NT2/D1 (cell line): ENCODE data around the gene STEAP4.
"Not testable (repeated sequence)": the region's sequence is repeated elsewhere in the genome, so short reads cannot be mapped to it uniquely, and the experiment has no call there.

Experiments used
- DNase-seq: peaks from one replicate; pipeline ENCODE4 v3.0.0-alpha.2; 2011; ENCODE audit warnings: low read depth, low spot score
- H3K27me3 ChIP-seq: 2 replicates; pipeline ENCODE4 v1.6.0; 2011; ENCODE audit warnings: mild to moderate bottlenecking; ENCODE audit not compliant: insufficient read length, insufficient read depth
- H3K36me3 ChIP-seq: 2 replicates; pipeline ENCODE4 v1.6.1; 2011; ENCODE audit warnings: mild to moderate bottlenecking, low read length, mixed read lengths; ENCODE audit not compliant: insufficient read depth, insufficient read length
- H3K4me1 ChIP-seq: 2 replicates; pipeline ENCODE4 v1.5.1; 2011; ENCODE audit not compliant: insufficient read depth, insufficient read length
- H3K4me3 ChIP-seq: 2 replicates; pipeline ENCODE4 v1.5.1; 2011; ENCODE audit warnings: low read depth; ENCODE audit not compliant: insufficient read length
- H3K9ac ChIP-seq: 2 replicates; pipeline ENCODE4 v1.6.0; 2011; ENCODE audit warnings: low read depth; ENCODE audit not compliant: insufficient read length
- H3K9me3 ChIP-seq: 2 replicates; pipeline ENCODE4 v1.5.1; 2011; ENCODE audit warnings: mild to moderate bottlenecking, low read length; ENCODE audit not compliant: insufficient read depth
- SUZ12 ChIP-seq: IDR thresholded peaks from 2 replicates; pipeline ENCODE4 v1.6.1; 2011; ENCODE audit not compliant: insufficient read length, insufficient read depth; ENCODE audit errors: extremely low read depth
- YY1 ChIP-seq: IDR thresholded peaks from 2 replicates; pipeline ENCODE4 v1.6.1; 2011; ENCODE audit not compliant: insufficient read length, insufficient read depth
- ZNF274 ChIP-seq: IDR thresholded peaks from 2 replicates; pipeline ENCODE4 v1.6.1; 2011; ENCODE audit warnings: mild to moderate bottlenecking, low read depth, low read length

Gene STEAP4

DNA sequence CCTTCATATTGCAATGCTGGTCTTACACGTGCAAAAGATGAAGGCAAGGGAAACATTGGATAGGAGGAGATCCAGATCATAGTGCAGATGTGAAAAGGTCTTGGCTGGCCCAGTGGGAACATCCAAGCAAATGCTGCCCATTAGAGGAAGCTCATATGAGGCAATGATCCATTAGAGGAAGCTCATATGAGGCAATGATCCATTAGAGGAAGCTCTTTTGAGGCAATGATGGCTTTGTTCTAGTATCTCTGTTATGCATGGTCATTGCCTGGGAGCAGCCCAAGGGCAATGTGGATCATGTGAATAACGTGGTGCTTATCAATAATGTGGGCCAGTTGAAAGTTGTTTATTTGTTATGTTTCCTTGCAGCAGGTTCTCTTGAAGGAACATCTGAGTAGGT, 37.8 kb downstream of the STEAP4 start:
- no peak for DNase-seq

GRCh38 chr7:88268051-88268450, 38.6 kb downstream of the STEAP4 start:
- TF ChIP-seq SUZ12 (no peak), YY1 (no peak)
- no peaks in the 10 kb centered on the region for H3K4me1 ChIP-seq
- no peaks in the 10 kb centered on the region for H3K27me3 ChIP-seq
- DNase-seq, result no peak
- H3K4me3 ChIP-seq, result no peak overlapping the region
- no peaks in the 10 kb centered on the region for H3K36me3 ChIP-seq
- H3K9me3 ChIP-seq, result no peaks in the 10 kb centered on the region
- no peak overlapping the region for H3K9ac ChIP-seq

More for the DNA sequence above, 37.8 kb downstream of the STEAP4 start:
- Histone ChIP-seq H3K4me1 (no peaks in the 10 kb centered on the region), H3K9me3 (no peaks in the 10 kb centered on the region), H3K4me3 (no peak overlapping the region), H3K36me3 (no peaks in the 10 kb centered on the region), H3K27me3 (no peaks in the 10 kb centered on the region), H3K9ac (no peak overlapping the region)
- TF ChIP-seq ZNF274 (no peak), SUZ12 (no peak), YY1 (no peak)

GRCh38 chr7:88267421-88267820, 39.3 kb downstream of the STEAP4 start:
- no peaks in the 10 kb centered on the region for H3K36me3 ChIP-seq
- H3K27me3 ChIP-seq, result no peaks in the 10 kb centered on the region
- H3K4me1 ChIP-seq, result no peaks in the 10 kb centered on the region
- no peak overlapping the region for H3K9ac ChIP-seq
- H3K9me3 ChIP-seq, result no peaks in the 10 kb centered on the region
- DNase-seq, result no peak
- H3K4me3 ChIP-seq, result no peak overlapping the region
- no peak for TF ChIP-seq SUZ12
- no peak for TF ChIP-seq YY1
- TF ChIP-seq ZNF274, result no peak

- not testable (repeated sequence) for H3K9ac ChIP-seq, H3K36me3 ChIP-seq, H3K4me3 ChIP-seq, H3K4me1 ChIP-seq, H3K9me3 ChIP-seq, H3K27me3 ChIP-seq, DNase-seq
Measured at GRCh38 chr7:88264987-88265386, 41.7 kb downstream of the STEAP4 start.

- Histone ChIP-seq H3K4me3 (no peak overlapping the region), H3K27me3 (no peaks in the 10 kb centered on the region), H3K4me1 (no peaks in the 10 kb centered on the region), H3K9me3 (no peaks in the 10 kb centered on the region), H3K9ac (no peak overlapping the region), H3K36me3 (no peaks in the 10 kb centered on the region)
- TF ChIP-seq ZNF274 (no peak), YY1 (no peak), SUZ12 (no peak)
- no peak for DNase-seq
Measured at GRCh38 chr7:88262562-88262961, 44.1 kb downstream of the STEAP4 start.

DNA sequence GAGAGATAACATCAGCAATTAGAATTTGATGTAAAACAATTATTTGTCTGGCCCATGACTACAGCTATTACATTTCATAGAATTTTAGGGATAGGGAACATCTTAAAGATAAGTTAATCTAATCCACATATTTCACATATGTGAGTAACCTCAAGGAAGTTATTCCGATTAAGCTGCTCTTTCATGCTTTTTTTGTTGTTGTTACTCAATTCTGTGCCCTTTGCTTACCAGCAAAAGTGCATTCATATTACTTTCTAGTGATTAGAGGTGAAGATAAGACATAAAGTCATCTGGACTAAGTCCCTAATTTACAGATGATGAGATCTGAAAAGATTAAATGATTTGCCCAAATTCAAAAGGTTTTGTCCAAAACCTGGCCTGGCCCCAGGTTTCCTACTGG, 46.0 kb downstream of the STEAP4 start:
- Histone ChIP-seq H3K9me3 (no peaks in the 10 kb centered on the region), H3K9ac (no peak overlapping the region), H3K4me1 (no peaks in the 10 kb centered on the region), H3K27me3 (no peaks in the 10 kb centered on the region), H3K36me3 (no peaks in the 10 kb centered on the region), H3K4me3 (no peak overlapping the region)
- DNase-seq, result no peak
- TF ChIP-seq SUZ12 (no peak), YY1 (no peak)

DNA sequence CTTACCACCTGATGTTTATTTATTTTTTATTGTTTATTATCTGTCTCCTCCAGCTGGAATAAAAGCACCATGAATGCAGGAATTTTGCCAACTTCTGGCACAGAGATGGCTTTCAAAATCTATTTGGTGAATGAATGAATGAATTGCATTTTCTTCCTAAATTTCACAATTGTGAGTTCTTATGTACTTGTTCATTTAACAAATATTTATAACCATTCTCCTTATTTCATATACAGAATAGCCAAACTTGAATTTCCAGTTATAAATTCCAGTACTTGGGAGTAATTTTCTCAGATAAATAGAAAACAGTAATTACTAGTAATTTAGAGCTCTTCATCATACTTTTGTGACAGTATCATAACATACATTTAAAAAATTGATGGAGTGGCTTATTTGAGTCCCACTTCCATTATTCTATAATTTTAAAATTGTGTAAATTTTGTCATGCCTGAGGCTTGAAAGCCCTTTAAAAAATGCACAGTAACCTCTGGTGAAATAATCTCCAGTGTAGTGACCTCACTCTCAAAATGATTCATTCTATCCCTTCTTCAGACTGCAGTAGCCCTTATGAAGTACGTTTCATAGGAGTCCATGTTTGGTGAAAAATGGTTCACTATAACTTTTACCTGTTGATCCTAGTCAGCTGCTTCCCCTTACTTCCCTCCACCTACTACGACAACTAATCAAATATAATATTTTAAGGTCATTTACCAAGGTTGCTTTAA, 46.9 kb downstream of the STEAP4 start:
- Histone ChIP-seq H3K27me3 (no peaks in the 10 kb centered on the region), H3K9me3 (no peaks in the 10 kb centered on the region), H3K9ac (no peak overlapping the region), H3K4me3 (no peak overlapping the region), H3K4me1 (no peaks in the 10 kb centered on the region), H3K36me3 (no peaks in the 10 kb centered on the region)
- TF ChIP-seq YY1 (no peak), ZNF274 (no peak), SUZ12 (no peak)
- no peak for DNase-seq

GRCh38 chr7:88258296-88258695, 48.4 kb downstream of the STEAP4 start:
- not testable (repeated sequence) for DNase-seq, H3K4me1 ChIP-seq, H3K9ac ChIP-seq, H3K36me3 ChIP-seq, H3K27me3 ChIP-seq, H3K4me3 ChIP-seq
- 0 out of 2 replicates have a peak, but pooled peaks cover 14% of the 10 kb centered on the region for H3K9me3 ChIP-seq
